Right cardiac atrium (tissue), 5 donors: ENCODE results near the gene MBD1. TPM values are rescaled to one million over a fixed set of nuclear protein-coding genes. Genes with fewer than 3 reads are reported as not detected.
A peak's percentile ranks its signal among the peaks of the same experiment; 100 is the strongest.
"Not testable (repeated sequence)": the region's sequence is repeated elsewhere in the genome, so short reads cannot be mapped to it uniquely, and the experiment has no call there.

ENCODE experiments used
- ATAC-seq, 2 donors: fragments of 200-7000 bp; cut with Tn5 transposase; one replicate each; pipeline versions ENCODE4 v1.8.0 to v1.9.1; 2020; ENCODE audit warnings: moderate library complexity in 2 of 2, mild to moderate bottlenecking in 1 of 2
- DNase-seq, 3 donors: peaks; one replicate each; pipeline ENCODE4 v3.0.0-alpha.2; 2020
- H3K27ac ChIP-seq: one replicate; pipeline ENCODE4 v1.5.1; 2013; ENCODE audit warnings: mild to moderate bottlenecking, low read length, control low read depth, moderate library complexity
- H3K27me3 ChIP-seq: one replicate; pipeline ENCODE4 v1.6.1; 2013; ENCODE audit not compliant: control insufficient read depth, insufficient read depth
- H3K4me1 ChIP-seq: one replicate; pipeline ENCODE4 v1.6.1; 2013; ENCODE audit warnings: low read length; ENCODE audit not compliant: control insufficient read depth, insufficient read depth
- H3K4me3 ChIP-seq: one replicate; pipeline ENCODE4 v1.5.1; 2013; ENCODE audit warnings: low read length, control low read depth
- H3K9me3 ChIP-seq: one replicate; pipeline ENCODE4 v1.6.1; 2013; ENCODE audit warnings: low read length; ENCODE audit not compliant: control insufficient read depth
- WGBS: extraction: QIAGEN DNeasy Blood & Tissue Kit; methylation state at CpG from one replicate; pipeline ENCODE4 v1.1.7; 2013; 5-methylcytosine and 5-hydroxymethylcytosine counted together
- intact Hi-C, 4 donors: fragments of 100-400 bp; cut with DNase I; formaldehyde crosslinking; loops; one replicate each; pipeline versions ENCODE4 v1.11.0 to v1.14.0; 2022 to 2023
- polyA plus RNA-seq: library from polyadenylated mRNA; stranded (reverse); fragments of 200-250 nt; gene quantifications from one replicate; pipeline ENCODE4 v1.2.3, GENCODE V29; 2013
- total RNA-seq, 4 donors: library from RNA; stranded (reverse); fragmentation: NEBNext Ultra II Directional; extraction: Animal tissue kit (Norgen Biotek cat#: 25700); gene quantifications; one replicate each; pipeline ENCODE4 v1.2.1, GENCODE V29; 2021
- donor health status: healthy with polysubstance abuse.
- donor health status: DM: no; HTN: yes; CAD: no.
- donor health status: DM: no; HTN: no; CAD: no.
- donor health status: DM: no; HTN: yes; CAD: no; lungs with severe emphysema.
- donor health status: DM: yes; HTN: yes; CAD: no.

MBD1 gene
- total and polyA plus RNA-seq, 5 donors: 30.3 to 59.7 (median 55.7) TPM

DNA sequence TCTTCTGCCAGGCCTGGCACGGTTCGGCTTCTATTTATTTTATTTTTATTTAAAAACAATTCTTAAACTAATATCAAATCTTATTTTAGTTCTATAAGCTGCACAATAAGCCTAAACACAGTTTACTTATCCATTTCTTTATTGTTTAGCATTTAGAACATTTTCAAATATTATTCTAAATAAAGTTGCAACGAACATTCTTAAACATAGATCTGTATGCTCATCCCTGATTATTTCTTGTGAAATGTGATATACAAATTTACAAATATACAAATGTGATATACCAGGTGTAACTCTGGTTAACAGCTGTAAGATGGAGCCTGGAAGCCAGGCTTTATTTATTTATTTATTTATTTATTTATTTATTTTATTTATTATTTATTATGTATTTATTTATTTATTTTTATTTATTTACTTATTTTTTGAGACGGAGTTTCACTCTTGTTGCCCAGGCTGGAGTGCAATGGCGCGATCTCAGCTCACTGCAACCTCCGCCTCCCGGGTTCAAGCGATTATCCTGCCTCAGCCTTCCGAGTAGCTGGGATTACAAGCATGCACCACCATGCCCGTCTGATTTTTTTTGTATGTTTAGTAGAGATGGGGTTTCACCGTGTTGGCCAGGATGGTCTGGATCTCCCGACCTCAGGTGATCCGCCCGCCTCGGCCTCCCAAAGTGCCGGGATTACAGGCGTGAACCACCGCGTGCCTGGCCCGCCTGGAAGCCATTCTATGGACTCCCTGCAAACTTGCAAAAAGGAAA, 7.2 kb upstream of the MBD1 start:
- H3K4me1 ChIP-seq, DNase-seq, ATAC-seq, H3K9me3 ChIP-seq, intact Hi-C loops, H3K27me3 ChIP-seq: not testable (repeated sequence)
- 76% methylated on average over 21 of the region's 21 CpGs for WGBS
- Histone ChIP-seq H3K27ac (peak overlapping the region; percentile 96), H3K4me3 (peak overlapping the region; percentile 69)

DNA sequence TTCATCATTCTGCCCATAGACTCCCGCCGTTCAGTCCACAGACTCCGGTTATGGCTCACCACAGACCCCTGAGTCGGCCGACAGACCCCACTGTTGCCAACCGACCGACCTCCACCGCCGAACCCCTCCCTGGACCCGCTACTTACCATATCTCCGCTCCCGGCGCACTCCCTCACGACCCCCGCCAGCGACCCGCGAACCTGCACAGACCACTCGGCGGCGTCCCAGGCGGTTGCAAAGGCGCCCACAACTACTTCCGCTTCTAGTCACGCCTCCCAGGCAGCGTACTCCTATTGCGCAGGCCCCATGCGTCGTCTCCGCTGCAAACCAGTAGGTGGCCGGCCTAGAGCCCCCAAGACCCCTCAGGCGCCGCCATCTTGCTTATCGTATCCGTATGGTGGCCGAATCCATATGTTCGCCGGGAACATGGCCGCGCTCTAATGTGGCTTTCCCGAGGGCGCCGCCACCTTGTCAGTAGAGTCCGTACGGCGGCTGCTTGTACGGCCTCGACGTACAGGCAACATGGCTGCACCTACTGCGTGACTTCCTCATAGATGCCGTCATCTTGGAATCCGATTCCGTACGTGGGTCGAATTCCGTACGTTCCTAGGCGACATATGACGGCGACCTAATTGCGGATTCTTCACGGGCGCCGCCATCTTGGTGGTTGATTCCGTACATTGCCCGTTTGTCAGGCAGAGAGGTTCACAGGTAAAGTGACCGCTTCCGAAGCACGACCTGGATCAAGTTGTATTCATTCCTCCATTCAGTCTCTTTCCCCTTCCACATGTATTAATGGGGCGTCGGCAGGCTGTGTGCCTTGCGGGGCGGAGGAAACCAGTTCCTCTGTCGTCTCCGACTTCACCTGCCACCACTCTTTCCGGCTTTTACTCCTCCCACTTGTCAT, 6.4 kb upstream of the MBD1 start, which contains the start of gene CXXC1:
CXXC1 (minus strand) TSS at position 252 of the 907 bp plus-strand sequence; CDS start at position 149, 103 bp downstream.
- H3K9me3 ChIP-seq: no peaks in the 10 kb centered on the region
- peak within 1 kb of the TSS; percentile 69 for H3K4me3 ChIP-seq
- H3K27ac ChIP-seq: peak within 1 kb of the TSS; percentile 96
- intact Hi-C loops: no loop called here
- H3K4me1 ChIP-seq: no peaks in the 10 kb centered on the region
- H3K27me3 ChIP-seq: no peaks in the 10 kb centered on the region
- peak; percentile 98 to 99 (median 99) for DNase-seq
- ATAC-seq: peak; percentile 96 to 98
- WGBS: under 1% methylated on average over 76 of the region's 76 CpGs

DNA sequence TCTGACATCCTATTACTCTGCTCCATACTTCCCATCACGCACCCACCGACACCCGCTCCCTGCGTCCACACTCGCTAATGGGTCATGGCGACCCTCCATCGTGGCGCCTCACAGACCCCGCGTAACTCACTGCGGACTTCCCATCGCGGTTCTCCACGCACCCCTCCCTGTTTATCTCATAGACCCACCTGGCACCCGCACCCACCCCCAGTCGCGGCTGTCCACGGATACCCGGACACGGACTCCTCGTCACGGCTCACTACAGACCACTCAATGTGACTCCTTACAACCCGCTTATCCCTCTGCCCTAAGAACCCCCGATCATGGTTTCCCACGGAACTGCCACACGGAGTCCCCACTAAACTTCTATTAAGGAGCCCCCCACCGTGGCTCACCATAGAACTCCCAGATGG, 5.7 kb upstream of the MBD1 start:
- peak in 2 of 3 donors; percentile 66 to 78 for DNase-seq
- Histone ChIP-seq H3K27me3 (no peaks in the 10 kb centered on the region), H3K4me1 (no peaks in the 10 kb centered on the region), H3K27ac (peak overlapping the region; percentile 81), H3K4me3 (peak overlapping the region; percentile 69), H3K9me3 (no peaks in the 10 kb centered on the region)
- intact Hi-C loops: no loop called here
- under 1% methylated on average over 27 of the region's 27 CpGs for WGBS
- peak; percentile 2 to 4 for ATAC-seq

DNA sequence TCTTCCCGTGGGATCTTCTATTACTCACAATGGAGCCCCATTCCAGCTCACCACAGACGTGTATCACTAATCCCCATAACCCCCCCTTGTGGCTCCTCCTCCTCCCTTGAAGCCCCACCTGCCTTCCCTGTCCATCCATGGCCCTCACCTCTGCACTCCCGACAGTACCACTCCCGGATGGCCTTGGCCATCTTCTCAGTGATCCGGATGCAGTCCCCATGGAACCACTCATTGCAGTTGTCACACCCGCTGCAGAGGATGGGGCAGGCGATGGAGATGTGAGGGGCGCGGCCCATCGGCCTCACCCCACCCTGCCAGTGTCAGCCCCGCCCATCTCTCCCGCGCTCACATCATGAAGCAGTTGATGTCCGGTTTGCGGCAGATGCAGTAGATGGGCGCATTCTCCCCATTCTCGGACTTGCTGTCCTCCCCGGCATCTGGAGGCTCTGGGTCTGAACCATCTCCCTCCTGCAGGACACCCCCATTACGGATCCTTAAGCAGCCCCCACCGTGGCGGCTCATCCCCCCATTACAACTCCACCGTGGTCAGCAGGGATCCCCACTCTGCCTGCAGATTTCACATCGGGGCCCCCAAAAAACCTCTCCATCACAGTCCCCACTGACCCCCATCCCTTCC, 5.2 kb upstream of the MBD1 start:
- Histone ChIP-seq H3K4me1 (no peaks in the 10 kb centered on the region), H3K27ac (peak overlapping the region; percentile 81), H3K27me3 (no peaks in the 10 kb centered on the region), H3K9me3 (no peaks in the 10 kb centered on the region), H3K4me3 (peak overlapping the region; percentile 69)
- no peak for ATAC-seq
- DNase-seq: peak; percentile 55 to 74 (median 66)
- WGBS: 21% methylated on average over 23 of the region's 23 CpGs
- intact Hi-C loops: no loop called here

DNA sequence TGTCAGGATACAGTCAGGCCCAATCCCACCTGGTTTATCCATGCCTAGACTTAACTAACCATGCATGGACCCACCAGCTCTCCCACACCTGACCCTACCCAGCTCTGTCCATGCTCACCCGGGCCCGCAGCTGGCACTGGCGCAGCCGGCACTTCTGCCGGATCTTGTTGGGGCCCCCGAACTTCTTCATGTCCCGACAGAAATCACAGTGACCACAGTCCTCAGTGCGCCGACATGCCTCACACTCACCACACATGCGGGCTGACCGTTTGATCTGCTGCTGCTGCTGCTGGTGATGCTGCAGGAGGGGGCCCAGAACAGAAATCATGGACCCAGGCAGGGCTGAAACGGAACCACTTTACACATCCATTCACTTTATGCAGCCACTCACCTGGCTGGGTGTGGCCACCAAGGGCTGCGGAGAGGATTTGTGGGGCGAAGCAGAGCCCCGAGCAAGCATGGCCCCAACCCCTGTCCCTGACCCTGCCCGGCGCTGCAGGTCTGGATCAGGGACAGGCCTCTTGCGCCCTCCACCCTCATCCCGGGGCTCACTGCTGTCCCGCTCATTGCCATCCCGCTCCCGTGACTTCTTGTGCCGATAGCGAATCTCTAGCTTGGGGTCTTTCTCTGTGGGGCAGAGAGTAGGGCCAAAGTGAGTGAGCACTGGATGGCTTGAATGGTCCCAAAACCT, 4.5 kb upstream of the MBD1 start:
- Histone ChIP-seq H3K4me1 (no peaks in the 10 kb centered on the region), H3K27me3 (no peaks in the 10 kb centered on the region), H3K27ac (no peak overlapping the region), H3K9me3 (no peaks in the 10 kb centered on the region), H3K4me3 (no peak overlapping the region)
- intact Hi-C loops: no loop called here
- DNase-seq (peak in 2 of 3 donors; percentile 38 to 52), ATAC-seq (no peak)
- 97% methylated on average over 24 of the region's 24 CpGs for WGBS

DNA sequence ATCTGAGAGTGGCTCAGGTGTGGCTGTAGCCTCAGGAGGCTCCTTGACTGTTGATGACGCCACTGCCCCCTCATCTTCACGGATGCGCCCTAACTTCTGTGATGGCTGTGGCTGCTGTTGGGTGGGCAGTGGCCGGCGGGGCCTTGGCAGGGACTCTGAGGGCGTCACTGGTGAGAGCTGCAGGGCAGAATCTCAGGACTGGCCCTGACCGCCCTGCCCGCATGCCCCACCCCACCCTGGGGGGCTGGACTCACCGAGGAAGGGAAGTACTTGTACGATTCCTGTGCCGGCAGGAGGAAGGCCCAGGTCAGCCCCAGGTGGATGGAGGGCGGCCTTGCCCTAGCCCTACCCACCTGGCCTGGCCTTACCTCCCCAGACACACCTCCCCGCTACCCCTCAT, 3.7 kb upstream of the MBD1 start:
- no peaks in the 10 kb centered on the region for H3K9me3 ChIP-seq
- 92% methylated on average over 13 of the region's 13 CpGs for WGBS
- no peak overlapping the region for H3K27ac ChIP-seq
- peaks cover 4% of the 10 kb centered on the region for H3K4me1 ChIP-seq
- H3K4me3 ChIP-seq: no peak overlapping the region
- peak in 1 of 3 donors; percentile 58 for DNase-seq
- H3K27me3 ChIP-seq: no peaks in the 10 kb centered on the region
- no peak for ATAC-seq
- intact Hi-C loops: no loop called here

DNA sequence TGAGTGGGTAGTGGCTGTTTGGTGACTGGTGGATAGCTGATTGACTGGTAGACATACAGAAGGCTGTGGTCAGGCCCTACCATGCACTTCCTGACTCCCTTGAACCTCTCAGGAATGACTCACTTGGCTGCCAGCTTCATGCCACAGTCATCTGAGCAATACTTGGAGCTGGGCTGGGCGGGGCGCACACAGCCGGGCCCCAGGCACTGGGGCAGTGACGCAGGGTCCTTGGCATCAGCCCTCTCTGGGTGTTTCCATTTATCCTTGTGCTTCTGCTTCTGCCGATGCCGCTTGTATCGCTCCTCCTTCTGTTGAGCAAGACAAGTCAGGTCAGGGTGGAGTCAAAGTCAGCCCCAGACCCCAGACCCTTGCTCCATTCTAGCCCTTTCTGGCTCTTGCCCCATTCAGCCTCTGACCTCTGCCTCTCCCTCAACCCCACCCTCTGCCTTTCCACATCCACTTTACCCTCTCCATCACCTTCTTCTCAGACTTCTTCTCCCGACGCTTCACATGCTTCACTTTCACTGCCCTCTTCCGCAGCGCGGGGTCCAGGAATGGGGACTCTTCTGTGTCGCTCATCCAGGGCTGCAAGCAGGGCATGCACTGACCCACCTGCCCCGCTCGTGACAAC, 3.0 kb upstream of the MBD1 start:
- ATAC-seq (no peak), DNase-seq (peak in 1 of 3 donors; percentile 52)
- Histone ChIP-seq H3K4me3 (no peak overlapping the region), H3K27me3 (no peaks in the 10 kb centered on the region), H3K27ac (no peak overlapping the region), H3K4me1 (peaks cover 6% of the 10 kb centered on the region), H3K9me3 (no peaks in the 10 kb centered on the region)
- intact Hi-C loops: no loop called here
- WGBS: 93% methylated on average over 15 of the region's 15 CpGs

DNA sequence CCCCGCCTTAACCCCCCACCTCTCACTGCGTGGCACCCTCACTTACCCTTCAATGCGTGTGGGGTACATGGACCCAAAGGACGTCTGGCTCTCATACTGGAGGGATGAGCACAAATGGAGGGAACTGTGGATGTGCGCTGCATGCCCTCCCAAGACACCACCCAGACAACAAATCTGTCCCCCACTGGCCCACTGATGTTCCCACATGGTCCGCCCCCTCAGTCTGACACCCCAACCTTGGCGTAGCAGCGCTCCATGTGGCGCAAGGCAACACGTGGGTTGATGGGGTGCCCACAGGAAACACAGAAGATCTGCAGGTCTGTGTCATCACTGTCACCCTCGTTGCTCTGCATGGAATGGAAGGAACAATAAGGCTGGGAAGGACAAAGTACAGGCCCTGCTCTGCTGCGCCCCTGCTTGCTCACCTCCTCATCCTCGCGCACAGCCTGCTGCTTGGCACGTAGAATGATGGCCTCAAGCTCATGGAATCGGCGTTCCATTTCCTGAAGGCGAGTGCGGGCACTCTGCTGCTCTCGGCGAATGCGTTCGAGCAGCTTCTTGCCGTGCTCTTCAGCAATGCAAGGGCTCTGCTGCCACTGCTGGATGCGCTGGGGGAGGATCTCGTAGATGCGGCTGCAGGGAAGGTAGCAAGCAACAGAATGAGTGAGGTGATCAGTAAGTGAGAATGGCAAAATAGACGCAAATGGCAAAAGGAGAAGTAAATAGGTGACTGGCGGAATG, 2.3 kb upstream of the MBD1 start:
- ATAC-seq: no peak
- peak in 1 of 3 donors; percentile 56 for DNase-seq
- intact Hi-C loops: no loop called here
- Histone ChIP-seq H3K4me3 (no peak overlapping the region), H3K4me1 (peaks cover 6% of the 10 kb centered on the region), H3K27ac (no peak overlapping the region), H3K9me3 (no peaks in the 10 kb centered on the region), H3K27me3 (no peaks in the 10 kb centered on the region)
- WGBS: 93% methylated on average over 29 of the region's 29 CpGs

DNA sequence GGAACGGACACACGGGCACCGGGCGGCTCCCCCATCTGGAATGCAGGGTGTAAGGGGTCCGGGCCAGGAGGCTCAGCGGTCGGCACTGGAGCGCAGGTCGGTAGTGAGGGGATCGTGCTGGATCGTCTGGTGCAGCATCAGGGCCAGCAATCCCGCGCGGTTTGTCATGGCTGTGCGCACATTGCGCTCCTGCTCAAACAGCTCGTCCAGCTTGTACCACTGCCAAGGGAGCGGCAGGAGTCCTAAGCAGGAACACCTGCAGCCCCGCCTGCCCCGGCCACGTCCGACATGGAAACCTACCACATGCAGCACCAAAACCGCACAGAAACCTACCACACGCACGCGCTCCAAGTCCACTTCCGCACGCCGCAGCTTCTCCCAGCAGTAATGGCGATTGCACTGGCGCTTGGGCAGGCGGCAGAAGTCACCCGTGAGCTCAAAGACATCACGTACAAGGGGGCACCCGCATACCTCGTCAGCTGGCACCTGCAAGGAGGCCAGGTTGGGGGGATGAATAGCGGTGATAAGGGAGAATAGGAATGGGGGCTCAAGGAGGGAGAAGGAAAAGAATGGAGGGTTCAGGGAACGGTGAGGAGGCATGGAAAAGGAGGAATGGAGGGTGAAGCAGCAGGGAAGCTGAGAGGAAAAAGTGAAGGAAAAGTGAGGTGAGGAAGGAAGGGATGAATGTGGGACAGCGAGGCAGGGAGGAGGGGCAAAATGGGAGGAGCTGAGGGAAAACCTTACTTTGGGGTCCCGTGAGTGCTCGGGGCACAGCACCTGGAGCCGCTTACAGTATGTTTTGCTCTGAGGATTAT, 1.4 kb upstream of the MBD1 start:
- H3K4me3 ChIP-seq: no peak overlapping the region
- intact Hi-C loops: no loop called here
- no peak for ATAC-seq
- H3K27ac ChIP-seq: no peak overlapping the region
- 94% methylated on average over 42 of the region's 42 CpGs for WGBS
- H3K4me1 ChIP-seq: peaks cover 6% of the 10 kb centered on the region
- DNase-seq: peak in 2 of 3 donors; percentile 71 to 74
- no peaks in the 10 kb centered on the region for H3K9me3 ChIP-seq
- no peaks in the 10 kb centered on the region for H3K27me3 ChIP-seq
